Measurements from ENCODE around the gene GPBP1L1. TPM values are rescaled to one million over a fixed set of nuclear protein-coding genes. Genes with fewer than 3 reads are reported as not detected.
A peak's percentile ranks its signal among the peaks of the same experiment; 100 is the strongest.

The GPBP1L1 gene
- total and polyA plus RNA-seq, 2 of the 13 experiments (the other 11 are each of a cell fraction or from before 2014, with no cell fraction given): 45.9 to 86.1 TPM

GRCh38 chr1:45687754-45688740, 1.7 kb upstream of the GPBP1L1 start, which contains the start of gene TMEM69 (continued):
- TF ChIP-seq BORCS8-MEF2B (CRISPR knock-in tag; IDR thresholded peaks at IDR 0.05): peak; percentile 82
- 0 out of 2 replicates have a peak, but pooled peaks have one; percentile 25 for TF ChIP-seq ZNF709 (CRISPR knock-in tag; IDR thresholded peaks at IDR 0.05)
- peak; percentile 84; the same call in 1 of the 2 replicates for TF ChIP-seq ZSCAN9 (CRISPR knock-in tag; IDR thresholded peaks at IDR 0.05; ENCODE audit: borderline replicate concordance)
- no peak; the same call in 1 of the 2 replicates for TF ChIP-seq ZSCAN20 (CRISPR knock-in tag; IDR thresholded peaks at IDR 0.05; ENCODE audit: borderline replicate concordance)
- peak; percentile 90 for TF ChIP-seq ZBTB40 (IDR thresholded peaks at IDR 0.05)
- peak; percentile 72 for TF ChIP-seq ZBTB40 (CRISPR knock-in tag; IDR thresholded peaks at IDR 0.05)
- TF ChIP-seq RARA (CRISPR knock-in tag; IDR thresholded peaks at IDR 0.05): peak; percentile 58; the same call in 1 of the 2 replicates
- TF ChIP-seq SMAD1 (CRISPR knock-in tag; IDR thresholded peaks at IDR 0.05; ENCODE audit: borderline replicate concordance, low read depth): no peak; the same call in 1 of the 2 replicates
- no peak for TF ChIP-seq ZNF138 (CRISPR knock-in tag; IDR thresholded peaks at IDR 0.05; ENCODE audit: low read depth)
- peak; percentile 79 for TF ChIP-seq ZNF143 (CRISPR knock-in tag; IDR thresholded peaks at IDR 0.05)
- no peak for TF ChIP-seq TERF1 (CRISPR knock-in tag; IDR thresholded peaks at IDR 0.05)
- peak; percentile 88 for TF ChIP-seq TARDBP (CRISPR knock-in tag; IDR thresholded peaks at IDR 0.05)
- peak; percentile 88; the same call in 1 of the 2 replicates for TF ChIP-seq ARID2 (CRISPR knock-in tag; IDR thresholded peaks at IDR 0.05; ENCODE audit: borderline replicate concordance)
- TF ChIP-seq ZSCAN5A (CRISPR knock-in tag; IDR thresholded peaks at IDR 0.05; ENCODE audit: borderline replicate concordance): peak; percentile 62; the same call in 1 of the 2 replicates
- peak; percentile 86 for TF ChIP-seq YEATS4 (CRISPR knock-in tag; IDR thresholded peaks at IDR 0.05; ENCODE audit: borderline replicate concordance)
- TF ChIP-seq POLR2A (IDR thresholded peaks at IDR 0.05; ENCODE audit: insufficient read depth in 1 of 2, low read depth in 2 of 2, low read length in 2 of 2): peak; percentile 65 to 81
- no peak for TF ChIP-seq THYN1 (CRISPR knock-in tag; IDR thresholded peaks at IDR 0.05; ENCODE audit: borderline replicate concordance, low read depth)
